SK-N-SH (cell line): ENCODE results near the gene DENND5A. TPM values are rescaled to one million over a fixed set of nuclear protein-coding genes. Genes with fewer than 3 reads are reported as not detected.

Experiments used
- CTCF ChIA-PET: fragments of 300-600, 350-600 bp; formaldehyde crosslinking; extraction: SDS; loops from one replicate; lab custom pipeline; 2021; lab: Yijun Ruan, JAX
- POLR2A ChIA-PET: fragments of 350-600 bp; sonication (Branson Sonifier 250); formaldehyde crosslinking; extraction: SDS; loops from one replicate; lab custom pipeline; 2020; ENCODE audit warnings: antibody characterized with exemption, inconsistent platforms; lab: Yijun Ruan, JAX
- DNase-seq: peaks from one replicate; pipeline ENCODE4 v3.0.0; 2012
- H2AFZ ChIP-seq: fragments of 200-600 bp; sonication (generic); 2 replicates; pipeline ENCODE4 v1.8.1; 2016; ENCODE audit warnings: antibody characterized with exemption, mild to moderate bottlenecking, low read depth
- H3F3A ChIP-seq: fragments of 200-600 bp; sonication (generic); replicated peaks from 2 replicates; pipeline ENCODE3; 2016; ENCODE audit warnings: antibody characterized with exemption, mild to moderate bottlenecking; ENCODE audit not compliant: insufficient read depth
- H3K27ac ChIP-seq, 2 experiments: fragments of 200-500 bp in 1 of 2; fragments of 200-600 bp in 1 of 2; sonication (Bioruptor generic) in 1 of 2; sonication (generic), shearing (Covaris generic) in 1 of 2; 2 replicates each; pipeline versions ENCODE4 v1.5.1 to v1.6.1; 2014 to 2016; ENCODE audit warnings: low read depth in 2 of 2, inconsistent platforms in 1 of 2, low read length in 1 of 2, mild to moderate bottlenecking in 1 of 2, mixed read lengths in 1 of 2
- H3K27me3 ChIP-seq: fragments of 200-600 bp; sonication (generic), shearing (Covaris generic); 2 replicates; pipeline ENCODE4 v1.6.1; 2016; ENCODE audit warnings: mixed run types; ENCODE audit not compliant: insufficient read depth
- H3K36me3 ChIP-seq, 2 experiments: fragments of 200-500 bp in 1 of 2; fragments of 200-600 bp in 1 of 2; sonication (Bioruptor generic) in 1 of 2; sonication (generic) in 1 of 2; replicated peaks in 1 of 2; 2 replicates each; pipeline versions ENCODE3 to v1.5.1; 2014 to 2016; ENCODE audit warnings: low read length in 1 of 2, mild to moderate bottlenecking in 1 of 2; ENCODE audit not compliant: insufficient read depth in 2 of 2, control insufficient read depth in 1 of 2
- H3K4me1 ChIP-seq, 2 experiments: fragments of 200-500 bp in 1 of 2; fragments of 200-600 bp in 1 of 2; sonication (Bioruptor generic) in 1 of 2; sonication (generic), shearing (Covaris generic) in 1 of 2; 2 replicates each; pipeline versions ENCODE4 v1.5.1 to v1.6.1; 2014 to 2016; ENCODE audit warnings: low read depth in 1 of 2, low read length in 1 of 2, mixed run types in 1 of 2; ENCODE audit not compliant: insufficient read depth in 2 of 2, control insufficient read depth in 1 of 2
- H3K4me2 ChIP-seq: fragments of 200-600 bp; sonication (generic), shearing (Covaris generic); 2 replicates; pipeline ENCODE4 v1.6.1; 2017; ENCODE audit warnings: mixed run types
- H3K4me3 ChIP-seq, 2 experiments: fragments of 200-500 bp in 1 of 2; fragments of 200-600 bp in 1 of 2; sonication (Bioruptor generic) in 1 of 2; sonication (generic), shearing (Covaris generic) in 1 of 2; 2 replicates each; pipeline versions ENCODE4 v1.5.1 to v1.8.1; 2014 to 2016; ENCODE audit warnings: low read depth in 2 of 2, inconsistent platforms in 1 of 2, low read length in 1 of 2, mild to moderate bottlenecking in 1 of 2, mixed read lengths in 1 of 2, moderate library complexity in 1 of 2
- H3K79me2 ChIP-seq: fragments of 200-600 bp; sonication (generic); 2 replicates; pipeline ENCODE4 v1.8.1; 2017; ENCODE audit warnings: mild to moderate bottlenecking; ENCODE audit not compliant: insufficient read depth
- H3K9ac ChIP-seq: fragments of 200-600 bp; sonication (generic); 2 replicates; pipeline ENCODE4 v1.6.1; 2017; ENCODE audit warnings: mixed run types
- H3K9me2 ChIP-seq: fragments of 200-600 bp; sonication (generic); 2 replicates; pipeline ENCODE4 v1.6.1; 2017; ENCODE audit warnings: mixed run types
- H3K9me3 ChIP-seq: fragments of 200-600 bp; sonication (generic); 2 replicates; pipeline ENCODE4 v1.6.1; 2017; ENCODE audit warnings: mixed run types, mild to moderate bottlenecking, moderate library complexity
- H4K20me1 ChIP-seq: fragments of 200-600 bp; sonication (generic); 2 replicates; pipeline ENCODE4 v1.6.1; 2017; ENCODE audit warnings: mild to moderate bottlenecking, mixed run types; ENCODE audit not compliant: insufficient read depth
- EP300 ChIP-seq, 2 experiments: IDR thresholded peaks; 2 replicates each; pipeline versions ENCODE4 v1.4.0 to v1.6.1; 2012; ENCODE audit warnings: borderline replicate concordance in 1 of 2, low read depth in 1 of 2, low read length in 1 of 2
- EZH2phosphoT487 ChIP-seq: fragments of 200-600 bp; sonication (generic); IDR thresholded peaks from 2 replicates; pipeline ENCODE4 v1.6.1; 2017; ENCODE audit warnings: low read depth, mixed run types, mild to moderate bottlenecking, antibody characterized with exemption, moderate library complexity, borderline replicate concordance
- GATA2 ChIP-seq: sonication (generic); formaldehyde crosslinking; IDR thresholded peaks from 2 replicates; pipeline ENCODE4 v1.5.0; 2020; ENCODE audit warnings: mild to moderate bottlenecking, missing genetic modification reagents
- MEF2A ChIP-seq: IDR thresholded peaks from 2 replicates; pipeline ENCODE4 v1.4.0; 2012; ENCODE audit warnings: low read depth, borderline replicate concordance
- NFIC ChIP-seq: IDR thresholded peaks from 2 replicates; pipeline ENCODE4 v1.4.0; 2012; ENCODE audit warnings: borderline replicate concordance
- NRF1 ChIP-seq: IDR thresholded peaks from 2 replicates; pipeline ENCODE4 v1.6.1; 2012; ENCODE audit warnings: low read depth, mild to moderate bottlenecking, low read length
- POLR2AphosphoS5 ChIP-seq: IDR thresholded peaks from 2 replicates; pipeline ENCODE4 v1.6.1; 2012; ENCODE audit warnings: low read depth, low read length
- RCOR1 ChIP-seq: fragments of 150-350 bp; IDR thresholded peaks from 2 replicates; pipeline ENCODE4 v1.6.1; 2017; ENCODE audit warnings: antibody characterized with exemption, low read length
- SMC3 ChIP-seq: IDR thresholded peaks from 2 replicates; pipeline ENCODE4 v1.6.1; 2012; ENCODE audit warnings: low read depth, low read length, improper control_type of control experiment
- TAF1 ChIP-seq: IDR thresholded peaks from 2 replicates; pipeline ENCODE4 v1.6.1; 2012; ENCODE audit warnings: low read depth, mild to moderate bottlenecking, low read length, moderate library complexity, borderline replicate concordance
- TCF12 ChIP-seq: IDR thresholded peaks from 2 replicates; pipeline ENCODE4 v1.4.0; 2012
- TEAD4 ChIP-seq: IDR thresholded peaks from 2 replicates; pipeline ENCODE4 v1.4.0; 2012; ENCODE audit warnings: mild to moderate bottlenecking, borderline replicate concordance; ENCODE audit not compliant: insufficient read depth
- WGBS: methylation state at CpG from one replicate; pipeline ENCODE4 v1.1.6; 2017; ENCODE audit warnings: low lambda C conversion rate; 5-methylcytosine and 5-hydroxymethylcytosine counted together
- polyA plus RNA-seq, 3 experiments: library from polyadenylated mRNA; depleted of rRNA; stranded (reverse); fragments of >200 nt; gene quantifications; 2 replicates each; pipeline ENCODE4 v1.2.3, GENCODE V29; 2012
- TF ChIP-seq, protein P1 (sequence below): IDR thresholded peaks from 2 replicates; pipeline ENCODE4 v1.4.0; 2012; ENCODE audit warnings: low read depth, borderline replicate concordance
- TF ChIP-seq, protein P2 (sequence below): IDR thresholded peaks from 2 replicates; pipeline ENCODE4 v1.6.1; 2012; ENCODE audit warnings: mild to moderate bottlenecking, low read depth, low read length, moderate library complexity
- TF ChIP-seq, protein P3 (sequence below): IDR thresholded peaks from 2 replicates; pipeline ENCODE4 v1.4.0; 2012; ENCODE audit warnings: low read depth

Gene DENND5A
- polyA plus RNA-seq, 1 of the 3 experiments (the other 2 are of a cell fraction) = 110 TPM

DNA sequence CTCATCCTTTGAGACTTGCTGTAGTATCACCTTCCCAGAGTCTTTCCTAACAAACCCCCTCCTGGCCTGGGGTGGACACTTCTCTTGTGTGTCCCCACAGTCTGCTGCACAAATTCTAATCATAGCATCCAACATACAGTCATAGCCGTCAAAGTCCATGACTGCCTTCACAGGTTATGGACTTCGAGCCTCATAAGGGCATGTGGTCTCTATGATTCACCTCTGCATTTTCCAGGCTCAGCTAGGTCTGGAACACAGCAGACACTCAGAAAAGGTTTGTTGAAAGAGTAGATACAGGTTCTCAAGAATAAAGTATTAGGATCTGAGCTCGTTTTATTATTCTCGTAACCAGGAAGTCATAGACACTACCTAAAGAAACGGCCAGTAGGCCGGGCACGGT lies 160.6 kb downstream of the DENND5A start:
- Histone ChIP-seq H3K9me2 (no peaks in the 10 kb centered on the region), H3K9ac (no peak overlapping the region), H3K4me1 (no peaks in the 10 kb centered on the region), H3K36me3 (no peaks in the 10 kb centered on the region), H3K79me2 (no peaks in the 10 kb centered on the region), H3K27me3 (no peaks in the 10 kb centered on the region), H2AFZ (no peak overlapping the region), H4K20me1 (no peaks in the 10 kb centered on the region), H3F3A (no peaks in the 10 kb centered on the region), H3K4me3 (no peak overlapping the region), H3K4me2 (no peak overlapping the region), H3K9me3 (no peaks in the 10 kb centered on the region), H3K27ac (no peak overlapping the region)
- CTCF ChIA-PET = interaction anchor here (0.7 to 2.8 kb wide), 3 partner anchors 11 to 144 kb away, joined by 3 to 11 read pairs (median 4); no protein-coding TSS in a partner anchor
- WGBS = 91% methylated on average over 7 of the region's 7 CpGs
- no peak for DNase-seq
- no peak for TF ChIP-seq SMC3
- POLR2A ChIA-PET = no interaction called here

DNA sequence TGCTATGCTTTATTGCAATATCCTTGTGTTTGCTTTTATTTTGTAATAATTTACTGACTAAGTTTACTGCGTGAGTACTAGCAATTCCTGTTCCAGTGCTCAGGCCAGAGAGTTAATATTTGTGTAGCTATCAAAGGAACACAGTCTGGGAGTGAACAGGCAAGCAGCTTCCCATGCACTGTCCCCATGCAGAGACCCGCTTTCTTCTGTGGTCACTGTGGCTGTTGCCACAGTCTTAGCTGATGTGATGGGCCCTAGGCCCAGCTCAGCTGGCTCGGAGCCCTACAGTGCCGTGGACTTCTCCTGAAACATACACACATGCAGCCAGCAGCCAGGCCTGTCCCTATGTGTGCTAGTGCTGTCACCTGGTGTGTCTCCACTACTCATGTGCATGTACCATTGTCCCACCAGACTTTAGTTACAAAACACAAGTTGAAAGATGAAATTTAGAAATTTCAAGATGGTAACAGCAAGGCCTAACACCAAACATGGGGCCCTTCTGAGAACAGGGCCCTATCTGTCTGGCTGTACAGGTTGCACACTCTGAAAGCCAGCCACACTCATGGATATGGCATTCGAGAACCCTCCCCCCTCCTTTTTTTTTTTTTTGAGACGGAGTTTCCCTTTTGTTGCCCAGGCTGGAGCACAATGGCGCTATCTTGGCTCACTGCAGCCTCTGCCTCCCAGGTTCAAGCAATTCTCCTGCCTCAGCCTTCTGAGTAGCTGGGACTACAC lies 161.4 kb downstream of the DENND5A start:
- no peaks in the 10 kb centered on the region for H3K27me3 ChIP-seq
- H3K4me2 ChIP-seq = no peak overlapping the region
- no peaks in the 10 kb centered on the region for H4K20me1 ChIP-seq
- no peak overlapping the region for H3K4me3 ChIP-seq
- TF ChIP-seq EP300 (IDR thresholded peaks at IDR 0.05; ENCODE audit: borderline replicate concordance in 1 of 2, low read depth in 1 of 2, low read length in 1 of 2) (no peak), EZH2phosphoT487 (no peak), TEAD4 (no peak), TCF12 (no peak), SMC3 (no peak), NRF1 (no peak), NFIC (no peak), POLR2AphosphoS5 (no peak), MEF2A (no peak), GATA2 (CRISPR knock-in tag) (no peak), RCOR1 (no peak), TAF1 (no peak)
- TF ChIP-seq, protein P1, sequence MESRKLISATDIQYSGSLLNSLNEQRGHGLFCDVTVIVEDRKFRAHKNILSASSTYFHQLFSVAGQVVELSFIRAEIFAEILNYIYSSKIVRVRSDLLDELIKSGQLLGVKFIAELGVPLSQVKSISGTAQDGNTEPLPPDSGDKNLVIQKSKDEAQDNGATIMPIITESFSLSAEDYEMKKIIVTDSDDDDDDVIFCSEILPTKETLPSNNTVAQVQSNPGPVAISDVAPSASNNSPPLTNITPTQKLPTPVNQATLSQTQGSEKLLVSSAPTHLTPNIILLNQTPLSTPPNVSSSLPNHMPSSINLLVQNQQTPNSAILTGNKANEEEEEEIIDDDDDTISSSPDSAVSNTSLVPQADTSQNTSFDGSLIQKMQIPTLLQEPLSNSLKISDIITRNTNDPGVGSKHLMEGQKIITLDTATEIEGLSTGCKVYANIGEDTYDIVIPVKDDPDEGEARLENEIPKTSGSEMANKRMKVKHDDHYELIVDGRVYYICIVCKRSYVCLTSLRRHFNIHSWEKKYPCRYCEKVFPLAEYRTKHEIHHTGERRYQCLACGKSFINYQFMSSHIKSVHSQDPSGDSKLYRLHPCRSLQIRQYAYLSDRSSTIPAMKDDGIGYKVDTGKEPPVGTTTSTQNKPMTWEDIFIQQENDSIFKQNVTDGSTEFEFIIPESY = no peak
- TF ChIP-seq, protein P2, sequence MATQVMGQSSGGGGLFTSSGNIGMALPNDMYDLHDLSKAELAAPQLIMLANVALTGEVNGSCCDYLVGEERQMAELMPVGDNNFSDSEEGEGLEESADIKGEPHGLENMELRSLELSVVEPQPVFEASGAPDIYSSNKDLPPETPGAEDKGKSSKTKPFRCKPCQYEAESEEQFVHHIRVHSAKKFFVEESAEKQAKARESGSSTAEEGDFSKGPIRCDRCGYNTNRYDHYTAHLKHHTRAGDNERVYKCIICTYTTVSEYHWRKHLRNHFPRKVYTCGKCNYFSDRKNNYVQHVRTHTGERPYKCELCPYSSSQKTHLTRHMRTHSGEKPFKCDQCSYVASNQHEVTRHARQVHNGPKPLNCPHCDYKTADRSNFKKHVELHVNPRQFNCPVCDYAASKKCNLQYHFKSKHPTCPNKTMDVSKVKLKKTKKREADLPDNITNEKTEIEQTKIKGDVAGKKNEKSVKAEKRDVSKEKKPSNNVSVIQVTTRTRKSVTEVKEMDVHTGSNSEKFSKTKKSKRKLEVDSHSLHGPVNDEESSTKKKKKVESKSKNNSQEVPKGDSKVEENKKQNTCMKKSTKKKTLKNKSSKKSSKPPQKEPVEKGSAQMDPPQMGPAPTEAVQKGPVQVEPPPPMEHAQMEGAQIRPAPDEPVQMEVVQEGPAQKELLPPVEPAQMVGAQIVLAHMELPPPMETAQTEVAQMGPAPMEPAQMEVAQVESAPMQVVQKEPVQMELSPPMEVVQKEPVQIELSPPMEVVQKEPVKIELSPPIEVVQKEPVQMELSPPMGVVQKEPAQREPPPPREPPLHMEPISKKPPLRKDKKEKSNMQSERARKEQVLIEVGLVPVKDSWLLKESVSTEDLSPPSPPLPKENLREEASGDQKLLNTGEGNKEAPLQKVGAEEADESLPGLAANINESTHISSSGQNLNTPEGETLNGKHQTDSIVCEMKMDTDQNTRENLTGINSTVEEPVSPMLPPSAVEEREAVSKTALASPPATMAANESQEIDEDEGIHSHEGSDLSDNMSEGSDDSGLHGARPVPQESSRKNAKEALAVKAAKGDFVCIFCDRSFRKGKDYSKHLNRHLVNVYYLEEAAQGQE = no peak
- TF ChIP-seq, protein P3, sequence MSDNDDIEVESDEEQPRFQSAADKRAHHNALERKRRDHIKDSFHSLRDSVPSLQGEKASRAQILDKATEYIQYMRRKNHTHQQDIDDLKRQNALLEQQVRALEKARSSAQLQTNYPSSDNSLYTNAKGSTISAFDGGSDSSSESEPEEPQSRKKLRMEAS = no peak
- TF ChIP-seq, all 33 proteins: peak for 0
- Histone ChIP-seq H3K27ac (no peak overlapping the region), H3F3A (no peaks in the 10 kb centered on the region), H3K4me1 (no peaks in the 10 kb centered on the region), H3K9me2 (no peaks in the 10 kb centered on the region), H3K9ac (no peak overlapping the region), H3K36me3 (no peaks in the 10 kb centered on the region), H3K79me2 (no peaks in the 10 kb centered on the region), H2AFZ (no peak overlapping the region), H3K9me3 (no peaks in the 10 kb centered on the region)
- 92% methylated on average over 7 of the region's 7 CpGs for WGBS
- CTCF ChIA-PET = interaction anchor here (2.3 to 2.8 kb wide), 2 partner anchors 10 to 88 kb away, joined by 8 to 11 read pairs; no protein-coding TSS in a partner anchor
- DNase-seq = no peak
- POLR2A ChIA-PET = no interaction called here
